Nephron (organoid): ENCODE data around the gene EXOC7.
A peak's percentile ranks its signal among the peaks of the same experiment; 100 is the strongest.

Source experiments
- H3K27ac Mint-ChIP-seq, 3 experiments: 2 replicates each; pipeline ENCODE4 v1.8.0; 2020; ENCODE audit warnings: mixed read lengths in 3 of 3, mild to moderate bottlenecking in 2 of 3, moderate library complexity in 1 of 3
- H3K27me3 Mint-ChIP-seq: 2 replicates; pipeline ENCODE4 v1.8.0; 2021; ENCODE audit warnings: low read depth, mild to moderate bottlenecking, moderate library complexity, mixed read lengths
- H3K36me3 Mint-ChIP-seq: 2 replicates; pipeline ENCODE4 v1.8.0; 2020; ENCODE audit warnings: low read depth, mixed read lengths
- H3K4me1 Mint-ChIP-seq: 2 replicates; pipeline ENCODE4 v1.8.0; 2020; ENCODE audit warnings: mixed read lengths
- H3K4me3 Mint-ChIP-seq, 3 experiments: 2 replicates each; pipeline ENCODE4 v1.8.0; 2020; ENCODE audit warnings: mild to moderate bottlenecking in 3 of 3, mixed read lengths in 3 of 3, moderate library complexity in 2 of 3
- H3K9me3 Mint-ChIP-seq: 2 replicates; pipeline ENCODE4 v1.8.0; 2020; ENCODE audit warnings: mixed read lengths
- TF ChIP-seq, protein P1 (sequence below), 3 experiments: fragments of 200-600 bp; sonication (generic); IDR thresholded peaks; one replicate each; pipeline ENCODE4 v1.5.0; 2021; ENCODE audit warnings: antibody characterized with exemption in 3 of 3; ENCODE audit not compliant: unreplicated experiment in 3 of 3

The EXOC7 gene

DNA sequence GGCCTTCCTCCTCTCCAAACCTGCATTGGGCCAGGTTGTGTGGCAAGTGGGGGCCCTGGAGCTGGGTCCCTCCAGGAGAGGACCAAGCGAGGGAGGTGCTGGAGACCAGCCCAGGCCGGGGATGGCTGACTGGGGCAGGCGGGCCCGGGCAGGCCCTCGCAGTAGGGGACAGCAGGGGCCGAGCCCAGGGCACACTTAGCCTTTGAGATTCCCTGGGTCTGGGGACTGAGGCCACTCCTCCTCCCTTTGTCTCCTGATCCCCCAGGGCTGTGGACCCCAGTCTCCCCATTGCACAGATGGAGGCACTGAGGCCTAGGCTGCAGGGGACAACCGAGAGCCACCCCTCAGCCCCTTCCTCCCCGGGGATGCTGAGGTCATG is 32.2 kb upstream of the EXOC7 start:
- peak overlapping the region in 1 of 3 experiments; percentile 82 for H3K27ac Mint-ChIP-seq
- peaks cover 85% of the 10 kb centered on the region for H3K27me3 Mint-ChIP-seq
- TF ChIP-seq, protein P1, sequence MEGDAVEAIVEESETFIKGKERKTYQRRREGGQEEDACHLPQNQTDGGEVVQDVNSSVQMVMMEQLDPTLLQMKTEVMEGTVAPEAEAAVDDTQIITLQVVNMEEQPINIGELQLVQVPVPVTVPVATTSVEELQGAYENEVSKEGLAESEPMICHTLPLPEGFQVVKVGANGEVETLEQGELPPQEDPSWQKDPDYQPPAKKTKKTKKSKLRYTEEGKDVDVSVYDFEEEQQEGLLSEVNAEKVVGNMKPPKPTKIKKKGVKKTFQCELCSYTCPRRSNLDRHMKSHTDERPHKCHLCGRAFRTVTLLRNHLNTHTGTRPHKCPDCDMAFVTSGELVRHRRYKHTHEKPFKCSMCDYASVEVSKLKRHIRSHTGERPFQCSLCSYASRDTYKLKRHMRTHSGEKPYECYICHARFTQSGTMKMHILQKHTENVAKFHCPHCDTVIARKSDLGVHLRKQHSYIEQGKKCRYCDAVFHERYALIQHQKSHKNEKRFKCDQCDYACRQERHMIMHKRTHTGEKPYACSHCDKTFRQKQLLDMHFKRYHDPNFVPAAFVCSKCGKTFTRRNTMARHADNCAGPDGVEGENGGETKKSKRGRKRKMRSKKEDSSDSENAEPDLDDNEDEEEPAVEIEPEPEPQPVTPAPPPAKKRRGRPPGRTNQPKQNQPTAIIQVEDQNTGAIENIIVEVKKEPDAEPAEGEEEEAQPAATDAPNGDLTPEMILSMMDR (IDR thresholded peaks at IDR 0.05; ENCODE audit: unreplicated experiment in 3 of 3) = no peak
- H3K36me3 Mint-ChIP-seq = peaks cover 3% of the 10 kb centered on the region
- H3K4me3 Mint-ChIP-seq = no peak overlapping the region
- peaks cover 38% of the 10 kb centered on the region for H3K4me1 Mint-ChIP-seq
- no peaks in the 10 kb centered on the region for H3K9me3 Mint-ChIP-seq

DNA sequence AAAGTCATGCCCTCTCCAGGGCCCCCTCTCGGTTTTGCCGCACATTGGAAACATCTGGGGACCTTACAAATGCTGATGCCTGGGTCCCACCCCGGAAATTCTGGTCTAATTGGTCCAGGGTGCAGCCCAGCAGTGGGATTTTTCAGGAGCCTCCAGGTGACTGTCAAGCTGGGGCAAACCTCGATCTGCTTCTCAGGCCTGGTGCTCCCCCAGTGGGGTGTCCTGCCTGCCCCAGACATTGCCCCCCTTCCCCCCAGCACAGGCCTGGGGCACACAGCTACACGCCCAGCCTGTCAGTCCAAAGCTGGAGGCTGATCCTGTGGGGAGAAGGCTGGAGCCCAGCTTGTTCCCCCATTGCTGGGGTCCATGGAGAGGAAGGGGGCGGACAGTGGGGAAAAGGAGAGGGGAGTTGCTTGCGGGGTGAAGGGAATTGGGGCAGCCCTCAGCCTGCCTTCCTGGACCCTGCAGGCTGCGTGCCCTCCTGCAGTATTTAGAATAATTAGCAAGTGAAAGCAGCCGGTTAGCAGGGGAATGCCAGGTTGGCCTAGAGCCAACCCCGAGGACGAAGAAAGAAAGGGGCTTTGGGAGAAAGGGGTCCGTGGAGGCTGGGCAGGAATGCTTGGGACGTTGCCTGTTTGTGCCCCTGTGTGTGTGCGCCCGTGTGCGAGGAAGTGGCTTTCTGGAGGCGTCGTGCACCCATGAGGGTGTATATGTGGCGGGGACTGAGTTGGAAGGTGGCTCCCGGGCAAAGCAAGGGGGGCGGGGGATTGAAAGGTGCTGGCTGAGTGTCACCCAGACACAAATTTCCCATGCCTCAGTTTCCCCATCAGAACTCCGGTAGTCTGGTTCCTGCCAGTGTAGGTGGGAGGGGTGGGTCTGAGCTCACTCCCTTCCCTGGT is 31.6 kb upstream of the EXOC7 start:
- peaks cover 3% of the 10 kb centered on the region for H3K36me3 Mint-ChIP-seq
- H3K27ac Mint-ChIP-seq = peak overlapping the region; percentile 68 to 85 (median 82)
- H3K27me3 Mint-ChIP-seq = peaks cover 85% of the 10 kb centered on the region
- peaks cover 34% of the 10 kb centered on the region for H3K4me1 Mint-ChIP-seq
- no peaks in the 10 kb centered on the region for H3K9me3 Mint-ChIP-seq
- H3K4me3 Mint-ChIP-seq = peak overlapping the region in 2 of 3 experiments; percentile 12 to 20
- TF ChIP-seq, protein P1 (IDR thresholded peaks at IDR 0.05; ENCODE audit: unreplicated experiment in 3 of 3) = no peak

DNA sequence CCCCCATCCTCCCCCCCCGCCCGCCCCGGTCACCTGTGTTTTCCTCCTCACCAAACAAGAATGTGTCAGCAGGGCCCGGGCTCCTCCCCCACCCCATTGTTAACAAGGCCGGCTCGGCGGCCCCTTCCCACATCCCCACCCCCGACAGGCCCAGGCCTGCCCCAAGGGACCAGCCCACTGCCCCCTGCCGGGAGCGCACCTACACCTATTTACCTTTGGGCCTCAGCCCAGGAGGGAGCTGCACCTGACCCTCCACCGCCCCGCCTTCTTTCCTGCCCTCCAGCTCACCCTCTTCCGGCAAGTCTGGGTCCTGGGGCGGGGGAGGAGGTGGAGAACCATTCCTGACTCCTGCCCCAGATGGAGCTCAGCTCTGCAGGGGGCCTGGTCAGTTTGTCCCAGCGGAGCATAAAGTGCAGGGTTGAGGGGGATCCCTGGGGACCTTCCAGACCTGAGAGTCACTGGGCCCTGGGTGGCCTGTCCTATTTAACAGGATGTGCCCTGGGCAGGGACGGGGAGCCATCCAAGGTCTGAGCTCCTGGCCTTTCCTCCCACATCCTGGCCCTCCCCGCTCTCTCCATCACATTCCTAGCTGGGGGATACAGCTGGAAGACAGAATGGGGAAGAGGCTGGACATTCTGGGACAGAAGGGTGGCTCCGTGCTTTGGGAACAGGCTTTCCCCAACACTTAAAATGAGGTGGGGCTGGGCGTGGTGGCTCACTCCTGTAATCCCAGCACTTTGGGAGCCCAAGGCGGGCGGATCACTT is 29.2 kb upstream of the EXOC7 start:
- Mint-ChIP-seq H3K4me3 (no peak overlapping the region), H3K4me1 (peaks cover 16% of the 10 kb centered on the region), H3K27me3 (peaks cover 80% of the 10 kb centered on the region), H3K9me3 (no peaks in the 10 kb centered on the region), H3K36me3 (peaks cover 3% of the 10 kb centered on the region), H3K27ac (peak overlapping the region in 1 of 3 experiments; percentile 46)
- TF ChIP-seq, protein P1 (IDR thresholded peaks at IDR 0.05; ENCODE audit: unreplicated experiment in 3 of 3) = no peak

DNA sequence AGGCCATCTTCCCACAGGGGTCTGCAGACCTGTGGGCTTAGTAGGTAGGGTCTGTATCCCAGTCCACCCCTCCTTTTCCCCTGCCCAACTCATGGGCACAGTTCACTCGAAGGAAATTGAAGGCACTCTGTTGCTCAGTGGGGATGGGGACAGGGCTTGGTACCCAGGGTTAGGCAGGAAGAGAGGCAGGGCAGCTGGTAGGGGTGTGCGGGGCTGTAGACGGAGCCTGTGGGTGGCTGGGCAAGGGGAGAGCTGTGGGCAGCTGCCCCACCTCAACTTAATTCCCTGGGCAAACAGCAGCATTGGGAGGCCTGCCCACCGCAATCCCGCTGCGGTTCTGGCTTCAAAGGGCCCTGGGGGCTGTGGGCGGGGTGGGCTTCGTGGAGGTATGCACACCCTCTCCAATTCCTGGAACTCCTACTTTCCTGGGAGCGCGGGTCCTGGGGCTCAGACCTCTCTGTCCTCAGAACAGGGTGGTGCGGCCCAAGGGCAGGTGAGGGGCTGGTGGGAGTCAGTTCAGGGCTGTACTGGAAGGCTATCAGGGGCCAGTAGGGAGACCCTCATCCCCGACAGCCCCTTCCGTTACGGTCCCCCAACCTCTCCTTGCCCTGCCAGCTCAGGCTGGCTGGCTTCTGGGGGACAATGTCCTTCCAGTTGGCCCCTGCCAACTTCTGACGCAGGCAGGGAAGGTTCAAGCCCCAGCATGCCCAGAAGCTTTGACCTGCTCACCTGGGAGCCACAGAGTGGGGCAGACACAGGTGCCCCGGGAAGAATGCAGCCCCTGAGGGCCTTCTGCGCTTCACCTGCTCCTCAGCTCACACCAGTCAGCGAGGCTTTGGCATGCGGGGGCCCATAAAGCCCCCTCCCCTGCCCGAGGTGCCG is 28.3 kb upstream of the EXOC7 start:
- no peaks in the 10 kb centered on the region for H3K9me3 Mint-ChIP-seq
- TF ChIP-seq, protein P1 (IDR thresholded peaks at IDR 0.05; ENCODE audit: unreplicated experiment in 3 of 3) = no peak
- peak overlapping the region in 1 of 3 experiments; percentile 54 for H3K27ac Mint-ChIP-seq
- peaks cover 79% of the 10 kb centered on the region for H3K27me3 Mint-ChIP-seq
- H3K4me3 Mint-ChIP-seq = no peak overlapping the region
- H3K4me1 Mint-ChIP-seq = peaks cover 15% of the 10 kb centered on the region
- H3K36me3 Mint-ChIP-seq = peaks cover 3% of the 10 kb centered on the region

DNA sequence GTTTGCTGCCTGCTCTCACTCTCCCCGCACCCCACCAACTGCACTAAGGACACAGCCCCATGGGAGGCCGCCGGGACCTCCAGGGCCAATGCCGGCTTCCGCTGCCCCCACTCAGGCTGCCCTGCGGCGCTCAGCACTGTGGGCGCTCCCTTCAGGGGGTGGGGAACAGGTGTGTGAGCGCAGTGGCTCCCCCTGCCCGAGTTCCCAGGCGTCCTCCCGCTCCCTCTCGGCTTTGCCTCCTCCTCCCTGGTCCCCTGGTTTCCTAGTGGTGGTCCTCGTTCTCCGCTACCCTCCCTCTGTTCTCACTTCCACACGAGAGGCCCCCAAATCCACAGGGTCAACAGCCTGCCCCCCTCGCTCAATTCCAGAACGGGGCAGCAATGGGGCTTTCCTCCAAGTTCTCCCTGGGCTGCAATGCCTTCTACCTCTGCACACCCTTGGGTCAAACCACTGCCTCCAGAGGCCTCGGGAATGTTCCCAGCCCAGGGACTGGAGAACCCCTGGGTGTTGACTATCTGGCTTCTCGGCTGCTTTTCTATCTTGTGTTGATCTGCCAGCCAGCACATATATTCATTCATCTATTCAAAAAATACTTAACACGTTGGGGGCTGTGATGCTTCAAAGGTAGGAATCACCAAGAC is 27.6 kb upstream of the EXOC7 start:
- H3K4me1 Mint-ChIP-seq = peaks cover 15% of the 10 kb centered on the region

More for the DNA sequence above, 27.6 kb upstream of the EXOC7 start:
- peaks cover 75% of the 10 kb centered on the region for H3K27me3 Mint-ChIP-seq
- H3K27ac Mint-ChIP-seq = peak overlapping the region in 2 of 3 experiments; percentile 54 to 67
- TF ChIP-seq, protein P1 (IDR thresholded peaks at IDR 0.05; ENCODE audit: unreplicated experiment in 3 of 3) = no peak
- no peaks in the 10 kb centered on the region for H3K9me3 Mint-ChIP-seq
- no peak overlapping the region for H3K4me3 Mint-ChIP-seq
- peaks cover 3% of the 10 kb centered on the region for H3K36me3 Mint-ChIP-seq
